ENCODE data around the gene ZSCAN1. TPM values are rescaled to one million over a fixed set of nuclear protein-coding genes. Genes with fewer than 3 reads are reported as not detected.
"Not testable (repeated sequence)": the region's sequence is repeated elsewhere in the genome, so short reads cannot be mapped to it uniquely, and the experiment has no call there.

The ZSCAN1 gene
- total RNA-seq = 0.40 TPM

- ATAC-seq (peak; percentile 98), DNase-seq (ENCODE audit: low spot score) (peak; percentile 81)
- intact Hi-C loops (cut with DNase I) = no loop called here
Observed at GRCh38 chr19:58033741-58034476, at the start of gene ZSCAN1. Gene ZSCAN1 (plus strand): TSS chr19:58034025. CDS start chr19:58037837, 3,812 bp downstream.

DNA sequence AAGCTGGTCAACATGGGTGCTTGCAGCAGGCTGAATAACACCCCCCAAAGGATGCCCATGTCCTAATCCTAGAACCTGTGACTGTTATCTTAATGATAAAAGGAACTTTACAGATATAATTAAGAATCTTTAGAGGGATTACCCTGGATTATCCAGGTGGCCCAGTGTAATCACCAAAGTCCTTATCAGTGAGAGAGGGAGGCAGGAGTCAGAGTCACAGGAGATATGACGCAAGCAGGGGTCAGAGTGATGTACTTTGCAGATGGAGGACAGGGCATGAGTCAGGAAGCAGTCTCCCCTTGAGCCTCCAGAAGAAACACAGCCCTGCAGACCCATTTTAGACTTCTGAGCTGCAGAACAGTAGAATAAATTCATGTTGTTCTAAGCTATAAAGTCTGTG lies 41.0 kb upstream of the ZSCAN1 start:
- ATAC-seq = no peak
- intact Hi-C loops (cut with DNase I) = no loop called here
- no peak for DNase-seq (ENCODE audit: low spot score)

DNA sequence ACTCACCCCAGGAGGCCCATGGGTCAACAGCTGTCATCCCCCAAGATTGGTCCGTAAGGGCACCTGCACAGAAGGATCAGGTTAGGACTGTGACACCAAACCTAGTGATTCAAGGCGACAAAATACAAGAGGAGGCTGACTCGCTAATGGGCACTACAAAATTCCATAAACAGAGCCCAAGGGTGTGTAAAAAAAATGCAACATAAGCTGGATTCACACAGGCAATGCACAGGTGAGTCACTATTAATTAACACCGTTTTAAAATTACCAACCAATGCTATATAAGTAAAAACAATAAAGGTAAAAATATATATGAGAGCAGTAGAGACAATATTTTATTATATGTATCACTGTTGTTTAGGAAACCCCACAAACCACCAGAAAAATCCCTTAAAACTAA lies 33.1 kb upstream of the ZSCAN1 start:
- intact Hi-C loops (cut with DNase I) = no loop called here
- ATAC-seq (no peak), DNase-seq (ENCODE audit: low spot score) (no peak)

DNA sequence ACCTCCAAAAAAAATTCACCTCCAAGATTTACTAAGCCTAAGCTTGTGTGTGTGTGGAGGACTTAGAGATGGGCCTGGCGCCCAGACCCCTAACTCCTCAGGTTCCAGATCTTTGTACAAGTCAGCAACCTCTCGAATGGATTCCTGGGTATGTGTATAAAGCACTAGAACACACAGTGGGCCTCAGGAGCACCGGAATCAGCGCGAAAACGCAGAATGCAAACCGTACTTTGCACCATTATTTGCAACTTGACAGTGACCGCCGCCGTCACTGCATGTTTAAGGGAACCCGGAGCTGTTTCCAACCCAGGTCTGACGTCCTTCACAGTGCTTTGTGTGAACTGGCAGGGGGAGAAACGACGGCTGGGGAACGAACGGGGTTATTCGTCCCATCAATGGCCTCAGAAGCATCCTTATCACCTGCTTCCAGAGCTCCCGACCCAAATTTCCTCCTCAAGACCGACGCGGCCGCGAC lies 31.9 kb upstream of the ZSCAN1 start:
- intact Hi-C loops (cut with DNase I) = no loop called here
- ATAC-seq = no peak

DNA sequence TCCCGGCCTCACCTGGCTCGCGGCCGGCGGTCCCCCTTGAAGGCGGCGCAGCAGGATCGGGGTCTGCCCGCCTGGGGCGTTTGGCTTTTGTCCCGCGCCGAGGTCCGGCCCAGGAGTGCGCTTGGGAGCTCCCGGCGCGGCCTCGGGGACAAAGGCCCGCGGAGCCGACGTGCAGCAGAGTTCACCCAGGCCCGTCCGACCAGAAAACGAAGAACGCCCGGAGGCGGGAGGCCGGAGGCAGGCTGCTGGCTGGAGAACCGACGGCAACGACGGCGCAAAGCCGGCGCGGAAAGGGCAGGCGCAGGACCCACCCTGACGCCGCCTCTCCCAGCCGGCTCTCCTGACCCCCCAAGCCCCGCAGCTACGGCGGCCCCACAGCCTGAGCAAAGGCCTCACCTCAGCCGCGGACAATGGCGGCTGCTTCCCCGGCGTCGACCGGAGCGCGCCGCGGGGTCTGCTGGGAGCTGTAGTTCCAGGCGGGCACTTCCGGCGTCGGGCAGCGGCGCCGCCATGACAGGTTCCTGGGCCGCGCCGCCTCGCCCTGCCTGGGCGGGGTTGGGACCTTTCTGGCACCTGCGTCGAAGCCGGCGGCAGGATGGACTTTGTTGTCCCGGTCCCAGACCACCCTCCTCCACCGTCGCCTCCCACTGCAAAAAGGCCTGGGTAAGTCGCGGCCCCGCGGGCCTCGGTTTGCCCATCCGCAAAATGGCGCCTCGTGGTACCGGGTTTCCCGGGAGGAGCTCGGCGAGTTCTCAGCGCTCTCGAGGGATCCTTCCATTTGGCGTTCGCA lies 31.2 kb upstream of the ZSCAN1 start, which contains the start of gene ZNF606:
Gene ZNF606, minus strand, starts transcription at position 437 of the 790 bp plus-strand sequence. CDS start 1,501 bp downstream, outside the sequence.
- DNase-seq (ENCODE audit: low spot score) (peak; percentile 90), ATAC-seq (peak; percentile 99)
- intact Hi-C loops (cut with DNase I) = no loop called here

More for the DNA sequence above, 31.9 kb upstream of the ZSCAN1 start:
- DNase-seq (ENCODE audit: low spot score) = no peak

- intact Hi-C loops (cut with DNase I) = no loop called here
- peak; percentile 6 for ATAC-seq
- DNase-seq (ENCODE audit: low spot score) = no peak
Observed at GRCh38 chr19:58003174-58003828, 30.5 kb upstream of the ZSCAN1 start.

DNA sequence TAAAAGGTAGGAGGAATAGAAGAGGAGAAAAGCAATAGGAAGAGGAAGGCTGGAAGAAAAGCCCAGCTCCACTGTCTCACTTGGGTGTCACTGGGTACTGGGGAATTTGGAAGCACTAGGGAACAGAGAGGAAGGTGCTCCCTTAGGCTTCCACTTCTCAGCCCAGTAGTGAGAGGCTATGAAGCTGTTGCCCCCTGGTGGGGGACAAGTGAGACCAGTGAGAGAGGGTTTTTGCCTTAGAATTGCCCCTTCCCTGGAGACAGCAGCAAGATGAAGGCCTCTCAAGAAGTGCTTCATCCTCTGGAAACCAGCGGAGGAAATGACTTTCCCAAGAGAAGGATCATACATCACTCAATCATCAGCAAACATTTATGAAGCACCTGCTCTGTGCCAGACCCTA lies 26.5 kb upstream of the ZSCAN1 start:
- DNase-seq (ENCODE audit: low spot score) (no peak), ATAC-seq (no peak)
- intact Hi-C loops (cut with DNase I) = no loop called here

DNA sequence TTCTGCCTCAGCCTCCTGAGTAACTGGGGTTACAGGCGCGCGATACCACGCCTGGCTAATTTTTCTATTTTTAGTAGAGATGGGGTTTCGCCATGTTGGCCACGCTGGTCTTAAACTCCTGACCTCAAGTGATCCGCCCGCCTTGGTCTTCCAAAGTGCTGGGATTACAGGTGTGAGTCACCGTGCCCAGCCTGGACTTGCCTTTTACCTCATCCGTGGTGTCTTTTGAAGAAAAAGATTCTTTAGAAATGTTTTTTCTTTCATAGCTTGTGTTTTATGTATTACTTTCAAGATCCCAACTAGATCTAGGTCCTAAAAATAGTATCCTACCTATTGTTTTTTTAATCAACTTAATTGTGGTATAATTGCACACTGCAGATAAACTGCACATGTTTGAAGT lies 24.9 kb upstream of the ZSCAN1 start:
- ATAC-seq; DNase-seq (ENCODE audit: low spot score); intact Hi-C loops (cut with DNase I): not testable (repeated sequence)

- DNase-seq (ENCODE audit: low spot score) (no peak), ATAC-seq (peak; percentile 33)
- intact Hi-C loops (cut with DNase I) = no loop called here
Observed at GRCh38 chr19:58009301-58009665, 24.5 kb upstream of the ZSCAN1 start.

- peak; percentile 67 for DNase-seq (ENCODE audit: low spot score)
- intact Hi-C loops (cut with DNase I) = no loop called here
- ATAC-seq = peak; percentile 98
Observed at GRCh38 chr19:58009666-58010301, 24.0 kb upstream of the ZSCAN1 start.

DNA sequence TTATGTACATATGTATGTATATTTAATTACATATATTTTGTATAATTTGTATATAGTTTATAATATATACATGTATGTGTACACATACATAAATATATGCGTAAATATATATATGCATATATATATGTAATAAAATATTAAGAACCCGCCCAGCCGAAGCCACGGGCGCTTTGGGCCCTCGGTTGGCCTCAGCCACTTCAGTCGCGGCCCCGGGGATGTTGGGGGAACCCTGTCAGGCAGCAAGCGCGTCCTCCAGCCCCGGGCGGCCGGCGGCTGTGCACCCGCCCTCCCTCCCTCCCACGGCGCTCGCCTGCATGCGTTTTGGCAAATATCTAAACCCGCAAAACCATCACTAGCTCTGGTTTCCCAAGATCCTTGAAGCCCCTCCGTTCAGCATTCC lies 23.3 kb upstream of the ZSCAN1 start:
- intact Hi-C loops (cut with DNase I) = no loop called here
- DNase-seq (ENCODE audit: low spot score) = no peak

GRCh38 chr19:58014141-58014540 lies 19.7 kb upstream of the ZSCAN1 start:
- intact Hi-C loops (cut with DNase I) = no loop called here
- DNase-seq (ENCODE audit: low spot score) (no peak), ATAC-seq (no peak)

More for the DNA sequence above, 23.3 kb upstream of the ZSCAN1 start:
- no peak for ATAC-seq

GRCh38 chr19:58020129-58020528 lies 13.7 kb upstream of the ZSCAN1 start:
- ATAC-seq (no peak), DNase-seq (ENCODE audit: low spot score) (no peak)
- intact Hi-C loops (cut with DNase I) = no loop called here

DNA sequence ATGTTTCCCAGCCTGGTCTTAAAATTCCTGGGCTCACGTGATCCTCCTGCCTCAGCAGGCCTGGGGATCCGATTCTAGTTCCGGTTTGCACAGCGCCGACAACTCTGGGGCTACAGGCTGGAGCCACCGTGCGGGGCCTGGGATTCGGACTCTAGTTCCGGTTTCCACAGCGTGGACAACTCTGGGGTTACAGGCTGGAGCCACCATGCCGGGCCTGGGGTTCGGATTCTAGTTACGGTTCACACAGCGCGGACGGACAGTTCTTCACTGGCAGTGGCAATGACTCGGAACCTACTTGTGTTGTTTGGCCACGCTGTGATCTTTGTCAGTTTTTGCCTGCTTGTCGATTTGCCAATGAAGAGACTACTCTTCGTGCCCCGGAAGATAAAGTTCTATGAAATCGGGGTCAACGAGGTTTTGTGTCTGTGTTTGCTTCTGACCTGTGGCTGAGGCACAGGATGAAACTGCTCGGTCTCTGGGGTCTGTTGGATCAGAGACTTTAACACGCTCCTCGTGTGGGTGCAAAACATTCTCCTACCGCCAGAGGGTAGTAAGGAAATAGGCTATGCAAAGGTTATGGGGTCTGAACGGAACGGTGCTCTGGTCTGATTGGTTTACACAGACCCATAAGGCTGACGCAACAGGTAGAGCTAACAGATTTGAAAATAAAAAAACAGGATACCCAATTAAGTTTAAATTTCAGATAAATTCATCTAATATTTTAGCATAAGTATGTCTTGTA lies 12.1 kb upstream of the ZSCAN1 start:
- intact Hi-C loops (cut with DNase I) = no loop called here

GRCh38 chr19:58022283-58022660 lies 11.6 kb upstream of the ZSCAN1 start:
- intact Hi-C loops (cut with DNase I) = no loop called here
- DNase-seq (ENCODE audit: low spot score) = no peak
- no peak for ATAC-seq

More for the DNA sequence above, 12.1 kb upstream of the ZSCAN1 start:
- ATAC-seq = peak; percentile 87
- DNase-seq (ENCODE audit: low spot score) = no peak

- DNase-seq (ENCODE audit: low spot score) = no peak
- no peak for ATAC-seq
- intact Hi-C loops (cut with DNase I) = no loop called here
Observed at GRCh38 chr19:58024661-58025060, 9.2 kb upstream of the ZSCAN1 start.

DNA sequence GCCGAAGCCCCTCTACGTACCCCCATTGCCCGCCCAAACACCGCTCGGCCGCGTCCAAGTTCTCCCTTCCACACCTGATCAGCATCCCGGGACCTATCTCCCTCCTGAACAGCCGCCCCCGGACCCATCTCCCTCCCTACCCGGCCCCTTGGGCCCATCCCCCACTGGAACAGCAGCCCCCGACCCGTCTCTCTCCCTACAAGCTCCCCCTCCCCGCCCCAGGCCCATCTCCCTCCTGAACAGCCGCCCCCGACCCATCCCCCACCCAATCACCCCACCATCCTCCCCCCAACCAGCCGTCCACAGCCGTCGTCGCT lies 610 bp downstream of the ZSCAN1 start:
- no peak for DNase-seq (ENCODE audit: low spot score)
- intact Hi-C loops (cut with DNase I) = no loop called here
- no peak for ATAC-seq

- DNase-seq (ENCODE audit: low spot score) (no peak), ATAC-seq (no peak)
- intact Hi-C loops (cut with DNase I) = no loop called here
Observed at GRCh38 chr19:58035863-58036262, 2.0 kb downstream of the ZSCAN1 start.

All from sciatic nerve (tissue), 2 donors.